HG03097 (cell line): ENCODE data around the gene MAGEF1.
A peak's percentile ranks its signal among the peaks of the same experiment; 100 is the strongest.

ENCODE experiments used
- ATAC-seq: cut with Tn5 transposase; IDR thresholded peaks from one replicate; pipeline ENCODE4 v1.9.1; 2021; ENCODE audit not compliant: unreplicated experiment, low FRiP score

The MAGEF1 gene

GRCh38 chr3:184711493-184712247, at the start of gene MAGEF1:
Gene MAGEF1 (minus strand): TSS chr3:184712064. CDS start chr3:184711821, 243 bp downstream.
- ATAC-seq = peak; percentile 81

GRCh38 chr3:184761075-184761841, 49.4 kb upstream of the MAGEF1 start:
- no peak for ATAC-seq

GRCh38 chr3:184760337-184761074, 48.6 kb upstream of the MAGEF1 start:
- ATAC-seq = no peak

- ATAC-seq = no peak
Measured at GRCh38 chr3:184759666-184760200, 47.9 kb upstream of the MAGEF1 start.

- ATAC-seq = no peak
Measured at GRCh38 chr3:184758056-184758455, 46.2 kb upstream of the MAGEF1 start.

GRCh38 chr3:184757022-184757651, 45.3 kb upstream of the MAGEF1 start:
- no peak for ATAC-seq

GRCh38 chr3:184756151-184757021, 44.5 kb upstream of the MAGEF1 start:
- ATAC-seq = no peak

GRCh38 chr3:184755315-184755731, 43.5 kb upstream of the MAGEF1 start:
- ATAC-seq = no peak

- ATAC-seq = no peak
Measured at GRCh38 chr3:184752361-184752760, 40.5 kb upstream of the MAGEF1 start.

- no peak for ATAC-seq
Measured at GRCh38 chr3:184751204-184752040, 39.6 kb upstream of the MAGEF1 start.

- no peak for ATAC-seq
Measured at GRCh38 chr3:184750349-184751083, 38.7 kb upstream of the MAGEF1 start.

GRCh38 chr3:184749168-184749744, 37.4 kb upstream of the MAGEF1 start:
- ATAC-seq = no peak

GRCh38 chr3:184748219-184749135, 36.6 kb upstream of the MAGEF1 start:
- no peak for ATAC-seq

- ATAC-seq = no peak
Measured at GRCh38 chr3:184746131-184747120, 34.6 kb upstream of the MAGEF1 start.

- ATAC-seq = no peak
Measured at GRCh38 chr3:184745526-184745925, 33.7 kb upstream of the MAGEF1 start.
